HEK293 (cell line): ENCODE data around the gene C17orf50.

Experiments used
- BCL11B ChIP-seq: fragments of 450-650 bp; formaldehyde crosslinking; IDR thresholded peaks from 2 replicates; pipeline ENCODE4 v1.5.1; 2016; ENCODE audit warnings: low read depth, missing biosample characterization, missing genetic modification characterization
- CTCF ChIP-seq: fragments of 450-650 bp; formaldehyde crosslinking; IDR thresholded peaks from 2 replicates; pipeline ENCODE4 v1.5.1; 2016; ENCODE audit warnings: missing biosample characterization, missing genetic modification characterization
- KLF10 ChIP-seq: fragments of 450-650 bp; IDR thresholded peaks from 2 replicates; pipeline ENCODE4 v1.5.1; 2018; ENCODE audit warnings: missing biosample characterization, mild to moderate bottlenecking, missing genetic modification characterization
- KLF16 ChIP-seq: fragments of 450-650 bp; formaldehyde crosslinking; IDR thresholded peaks from 2 replicates; pipeline ENCODE4 v1.5.1; 2017; ENCODE audit warnings: missing biosample characterization, missing genetic modification characterization
- KLF8 ChIP-seq: fragments of 450-650 bp; formaldehyde crosslinking; IDR thresholded peaks from 2 replicates; pipeline ENCODE4 v1.5.1; 2016; ENCODE audit warnings: missing biosample characterization, missing genetic modification characterization
- PRDM10 ChIP-seq: fragments of 450-650 bp; formaldehyde crosslinking; IDR thresholded peaks from 2 replicates; pipeline ENCODE4 v1.5.1; 2016; ENCODE audit warnings: missing biosample characterization, missing genetic modification characterization
- SALL2 ChIP-seq: fragments of 450-650 bp; formaldehyde crosslinking; IDR thresholded peaks from 2 replicates; pipeline ENCODE4 v1.5.0; 2017; ENCODE audit warnings: missing biosample characterization, mild to moderate bottlenecking, missing genetic modification characterization, borderline replicate concordance
- SCRT2 ChIP-seq: fragments of 450-650 bp; formaldehyde crosslinking; IDR thresholded peaks from 2 replicates; pipeline ENCODE4 v1.5.1; 2016; ENCODE audit warnings: missing biosample characterization, missing genetic modification characterization
- YY2 ChIP-seq: fragments of 450-650 bp; formaldehyde crosslinking; IDR thresholded peaks from 2 replicates; pipeline ENCODE4 v1.5.1; 2016; ENCODE audit warnings: missing biosample characterization, missing genetic modification characterization
- ZBTB1 ChIP-seq: fragments of 450-650 bp; formaldehyde crosslinking; IDR thresholded peaks from 2 replicates; pipeline ENCODE4 v1.5.1; 2016; ENCODE audit warnings: missing biosample characterization, missing genetic modification characterization
- ZBTB20 ChIP-seq: fragments of 450-650 bp; formaldehyde crosslinking; IDR thresholded peaks from 2 replicates; pipeline ENCODE4 v1.5.1; 2016; ENCODE audit warnings: missing biosample characterization, missing genetic modification characterization
- ZFP37 ChIP-seq: fragments of 450-650 bp; formaldehyde crosslinking; IDR thresholded peaks from 2 replicates; pipeline ENCODE4 v1.5.1; 2016; ENCODE audit warnings: missing biosample characterization, missing genetic modification characterization
- ZIC2 ChIP-seq: fragments of 450-650 bp; formaldehyde crosslinking; IDR thresholded peaks from 2 replicates; pipeline ENCODE4 v1.5.1; 2016; ENCODE audit warnings: missing biosample characterization, missing genetic modification characterization
- ZNF114 ChIP-seq: fragments of 450-650 bp; formaldehyde crosslinking; IDR thresholded peaks from 2 replicates; pipeline ENCODE4 v1.5.0; 2017; ENCODE audit warnings: missing biosample characterization, missing genetic modification characterization
- ZNF133 ChIP-seq: fragments of 450-650 bp; formaldehyde crosslinking; IDR thresholded peaks from 2 replicates; pipeline ENCODE4 v1.5.1; 2016; ENCODE audit warnings: missing biosample characterization, missing genetic modification characterization
- ZNF155 ChIP-seq: fragments of 450-650 bp; formaldehyde crosslinking; IDR thresholded peaks from 2 replicates; pipeline ENCODE4 v1.5.1; 2016; ENCODE audit warnings: missing biosample characterization, missing genetic modification characterization
- ZNF2 ChIP-seq: fragments of 450-650 bp; formaldehyde crosslinking; IDR thresholded peaks from 2 replicates; pipeline ENCODE4 v1.5.1; 2016; ENCODE audit warnings: missing biosample characterization, missing genetic modification characterization
- ZNF24 ChIP-seq: fragments of 450-650 bp; formaldehyde crosslinking; IDR thresholded peaks from 2 replicates; pipeline ENCODE4 v1.5.1; 2016; ENCODE audit warnings: missing biosample characterization, missing genetic modification characterization
- ZNF302 ChIP-seq: fragments of 450-650 bp; formaldehyde crosslinking; IDR thresholded peaks from 2 replicates; pipeline ENCODE4 v1.5.1; 2016; ENCODE audit warnings: missing biosample characterization, missing genetic modification characterization, low read depth
- ZNF366 ChIP-seq: fragments of 450-650 bp; formaldehyde crosslinking; conservative IDR thresholded peaks from 2 replicates; pipeline ENCODE4 v1.5.1; 2016; ENCODE audit warnings: missing biosample characterization, missing genetic modification characterization
- ZNF37A ChIP-seq: fragments of 450-650 bp; IDR thresholded peaks from 2 replicates; pipeline ENCODE4 v1.5.1; 2018; ENCODE audit warnings: missing biosample characterization, missing genetic modification characterization
- ZNF404 ChIP-seq: fragments of 450-650 bp; formaldehyde crosslinking; IDR thresholded peaks from 2 replicates; pipeline ENCODE4 v1.5.1; 2017; ENCODE audit warnings: missing biosample characterization, missing genetic modification characterization
- ZNF423 ChIP-seq: fragments of 450-650 bp; formaldehyde crosslinking; IDR thresholded peaks from 2 replicates; pipeline ENCODE4 v1.5.1; 2016; ENCODE audit warnings: missing biosample characterization, missing genetic modification characterization
- ZNF433 ChIP-seq: fragments of 450-650 bp; formaldehyde crosslinking; IDR thresholded peaks from 2 replicates; pipeline ENCODE4 v1.5.1; 2016; ENCODE audit warnings: missing biosample characterization, missing genetic modification characterization, low read depth
- ZNF558 ChIP-seq: fragments of 450-650 bp; formaldehyde crosslinking; IDR thresholded peaks from 2 replicates; pipeline ENCODE4 v1.5.1; 2016; ENCODE audit warnings: missing biosample characterization, missing genetic modification characterization
- ZNF571 ChIP-seq: fragments of 450-650 bp; formaldehyde crosslinking; IDR thresholded peaks from 2 replicates; pipeline ENCODE4 v1.5.0; 2017; ENCODE audit warnings: missing biosample characterization, missing genetic modification characterization
- ZNF596 ChIP-seq: fragments of 450-650 bp; IDR thresholded peaks from 2 replicates; pipeline ENCODE4 v1.5.0; 2018; ENCODE audit warnings: missing biosample characterization, mild to moderate bottlenecking, missing genetic modification characterization, moderate library complexity
- ZNF610 ChIP-seq: fragments of 450-650 bp; formaldehyde crosslinking; IDR thresholded peaks from 2 replicates; pipeline ENCODE4 v1.5.1; 2016; ENCODE audit warnings: missing biosample characterization, missing genetic modification characterization, borderline replicate concordance
- ZNF624 ChIP-seq: fragments of 450-650 bp; formaldehyde crosslinking; IDR thresholded peaks from 2 replicates; pipeline ENCODE4 v1.5.1; 2017; ENCODE audit warnings: missing biosample characterization, missing genetic modification characterization
- ZNF639 ChIP-seq: fragments of 450-650 bp; formaldehyde crosslinking; IDR thresholded peaks from 2 replicates; pipeline ENCODE4 v1.5.1; 2016; ENCODE audit warnings: missing biosample characterization, missing genetic modification characterization
- ZNF664 ChIP-seq: fragments of 450-650 bp; formaldehyde crosslinking; IDR thresholded peaks from 2 replicates; pipeline ENCODE4 v1.5.1; 2016; ENCODE audit warnings: missing biosample characterization, missing genetic modification characterization
- ZNF830 ChIP-seq: fragments of 450-650 bp; IDR thresholded peaks from 2 replicates; pipeline ENCODE4 v1.5.0; 2018; ENCODE audit warnings: missing biosample characterization, missing genetic modification characterization, low read depth, mild to moderate bottlenecking, moderate library complexity
- ZSCAN30 ChIP-seq: fragments of 450-650 bp; IDR thresholded peaks from 2 replicates; pipeline ENCODE4 v1.5.1; 2018; ENCODE audit warnings: missing biosample characterization, mild to moderate bottlenecking, missing genetic modification characterization, moderate library complexity
- TF ChIP-seq, protein P1 (sequence below): fragments of 450-650 bp; formaldehyde crosslinking; IDR thresholded peaks from 2 replicates; pipeline ENCODE4 v1.5.1; 2017; ENCODE audit warnings: missing biosample characterization, mild to moderate bottlenecking, missing genetic modification characterization, moderate library complexity

Gene C17orf50

DNA sequence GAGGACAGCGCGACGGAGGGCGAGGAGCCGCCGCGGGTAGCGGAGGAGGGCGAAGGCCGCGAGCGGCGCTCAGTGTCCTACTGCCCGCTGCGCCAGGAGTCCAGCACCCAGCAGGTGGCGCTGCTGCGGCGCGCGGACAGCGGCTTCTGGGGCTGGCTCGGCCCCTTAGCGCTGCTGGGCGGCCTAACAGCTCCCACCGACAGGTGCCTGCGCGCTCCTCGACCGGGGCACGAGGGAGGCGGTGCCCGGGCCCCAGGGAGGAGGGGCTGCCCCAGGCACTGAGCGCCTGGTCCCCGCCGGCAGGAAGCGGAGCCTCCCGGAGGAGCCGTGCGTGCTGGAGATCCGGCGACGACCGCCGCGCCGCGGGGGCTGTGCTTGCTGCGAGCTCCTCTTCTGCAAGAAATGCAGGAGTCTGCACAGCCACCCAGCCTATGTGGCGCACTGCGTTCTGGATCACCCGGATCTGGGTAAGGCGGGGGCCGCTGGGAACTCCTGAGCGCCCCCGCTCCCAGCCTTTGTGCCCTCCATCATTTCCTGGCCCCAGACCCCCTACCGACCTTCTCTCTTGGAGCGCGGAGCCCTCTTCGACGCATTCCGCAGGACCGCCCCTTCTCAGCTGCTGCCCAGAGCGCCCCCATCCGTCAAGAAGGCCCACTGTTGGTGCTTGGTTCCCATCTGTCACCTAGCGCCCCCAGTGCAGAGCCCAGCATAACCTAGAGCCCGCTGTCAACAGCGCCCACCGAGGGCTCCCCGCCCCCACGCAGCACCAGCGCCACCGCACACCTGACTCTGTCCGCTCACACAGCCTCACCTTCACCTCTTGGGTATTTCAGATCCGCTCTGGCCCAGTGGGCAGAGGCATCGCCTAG, 3.7 kb downstream of the C17orf50 start (continued):
- TF ChIP-seq, protein P1, sequence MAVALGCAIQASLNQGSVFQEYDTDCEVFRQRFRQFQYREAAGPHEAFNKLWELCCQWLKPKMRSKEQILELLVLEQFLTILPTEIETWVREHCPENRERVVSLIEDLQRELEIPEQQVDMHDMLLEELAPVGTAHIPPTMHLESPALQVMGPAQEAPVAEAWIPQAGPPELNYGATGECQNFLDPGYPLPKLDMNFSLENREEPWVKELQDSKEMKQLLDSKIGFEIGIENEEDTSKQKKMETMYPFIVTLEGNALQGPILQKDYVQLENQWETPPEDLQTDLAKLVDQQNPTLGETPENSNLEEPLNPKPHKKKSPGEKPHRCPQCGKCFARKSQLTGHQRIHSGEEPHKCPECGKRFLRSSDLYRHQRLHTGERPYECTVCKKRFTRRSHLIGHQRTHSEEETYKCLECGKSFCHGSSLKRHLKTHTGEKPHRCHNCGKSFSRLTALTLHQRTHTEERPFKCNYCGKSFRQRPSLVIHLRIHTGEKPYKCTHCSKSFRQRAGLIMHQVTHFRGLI, result no peak; the same call in 1 of the 2 replicates
- no peak for TF ChIP-seq ZNF37A (tag by site-specific recombination)
- no peak for TF ChIP-seq ZNF404
- no peak for TF ChIP-seq ZNF155 (tag by site-specific recombination)
- no peak for TF ChIP-seq ZNF133 (tag by site-specific recombination)
- TF ChIP-seq ZNF24 (tag by site-specific recombination), result no peak; the same call in 1 of the 2 replicates
- no peak for TF ChIP-seq ZBTB1 (tag by site-specific recombination)
- no peak for TF ChIP-seq ZNF433 (tag by site-specific recombination)
- peak; percentile 67 for TF ChIP-seq KLF16 (tag by site-specific recombination)
- TF ChIP-seq ZNF423 (tag by site-specific recombination), result peak; percentile 45
- TF ChIP-seq CTCF (tag by site-specific recombination), result peak; percentile 97
- no peak for TF ChIP-seq SALL2
- TF ChIP-seq ZNF366 (tag by site-specific recombination), result 0 out of 2 replicates have a peak, but pooled peaks have one; percentile 12
- peak; percentile 43 for TF ChIP-seq KLF10 (tag by site-specific recombination)
- TF ChIP-seq ZNF610, result peak; percentile 90
- TF ChIP-seq ZNF639 (tag by site-specific recombination), result 0 out of 2 replicates have a peak, but pooled peaks have one; percentile 57
- TF ChIP-seq ZSCAN30 (tag by site-specific recombination), result peak; percentile 94
- no peak for TF ChIP-seq ZNF624 (tag by site-specific recombination)
- TF ChIP-seq ZBTB20 (tag by site-specific recombination), result peak; percentile 90
- TF ChIP-seq YY2 (tag by site-specific recombination), result 0 out of 2 replicates have a peak, but pooled peaks have one; percentile 22
- no peak for TF ChIP-seq ZNF114
- TF ChIP-seq PRDM10, result peak; percentile 68
- peak; percentile 79; the same call in 1 of the 2 replicates for TF ChIP-seq ZNF2
- TF ChIP-seq SCRT2, result peak; percentile 96
- TF ChIP-seq ZNF571 (tag by site-specific recombination), result no peak
- TF ChIP-seq ZNF302 (tag by site-specific recombination), result no peak
- TF ChIP-seq ZNF830 (tag by site-specific recombination), result no peak
- TF ChIP-seq ZNF558 (tag by site-specific recombination), result no peak
- TF ChIP-seq KLF8, result peak; percentile 72; the same call in 1 of the 2 replicates
- peak; percentile 95 for TF ChIP-seq ZIC2 (tag by site-specific recombination)
- TF ChIP-seq ZFP37 (tag by site-specific recombination), result 0 out of 2 replicates have a peak, but pooled peaks have one; percentile 58
- TF ChIP-seq ZNF596 (tag by site-specific recombination), result no peak
- TF ChIP-seq ZNF664 (tag by site-specific recombination), result no peak
- peak; percentile 82 for TF ChIP-seq BCL11B (tag by site-specific recombination)
